Right lobe of liver (tissue), 6 donors: ENCODE results near the gene NAGPA. TPM values are rescaled to one million over a fixed set of nuclear protein-coding genes. Genes with fewer than 3 reads are reported as not detected.

Source experiments
- ATAC-seq, 4 donors: fragments of 200-7000 bp; cut with Tn5 transposase; one replicate each; pipeline ENCODE4 v1.9.1; 2020; ENCODE audit warnings: mild to moderate bottlenecking in 4 of 4, moderate library complexity in 4 of 4
- DNase-seq, 3 donors: peaks; one replicate each; pipeline ENCODE4 v3.0.0-alpha.2; 2020
- H3K27ac ChIP-seq, 3 donors: fragments of 200-600 bp; one replicate each; pipeline ENCODE4 v1.8.0; 2022
- H3K27me3 ChIP-seq, 2 donors: fragments of 200-600 bp; one replicate each; pipeline ENCODE4 v1.8.0; 2022
- H3K36me3 ChIP-seq, 4 donors: fragments of 200-600 bp; sonication (generic) in 1 of 4; one replicate each; pipeline versions ENCODE4 v1.5.1 to v1.8.0; 2017 to 2022; ENCODE audit warnings: control low read depth in 1 of 4
- H3K4me1 ChIP-seq, 4 donors: fragments of 200-600 bp; sonication (generic) in 1 of 4; one replicate each; pipeline versions ENCODE4 v1.5.1 to v1.8.0; 2017 to 2022; ENCODE audit warnings: control low read depth in 1 of 4
- H3K4me3 ChIP-seq, 3 donors: fragments of 200-600 bp; one replicate each; pipeline ENCODE4 v1.8.0; 2022
- H3K9me3 ChIP-seq, 4 donors: fragments of 200-600 bp; sonication (generic) in 1 of 4; one replicate each; pipeline versions ENCODE4 v1.5.1 to v1.8.0; 2017 to 2022; ENCODE audit warnings: control low read depth in 1 of 4
- CTCF ChIP-seq, 4 donors: fragments of 200-600 bp in 3 of 4; fragments of 450-650 bp in 1 of 4; IDR thresholded peaks; one replicate each; pipeline versions ENCODE4 v1.5.1 to v1.8.0; 2016 to 2022; ENCODE audit warnings: antibody characterized with exemption in 4 of 4, mild to moderate bottlenecking in 2 of 4
- POLR2A ChIP-seq: fragments of 450-650 bp; IDR thresholded peaks from one replicate; pipeline ENCODE4 v1.6.1; 2017; ENCODE audit warnings: antibody characterized with exemption, mild to moderate bottlenecking
- WGBS: methylation state at CpG from one replicate; pipeline ENCODE4 v1.1.6; 2018; ENCODE audit warnings: low coverage, low lambda C conversion rate; ENCODE audit not compliant: insufficient coverage; ENCODE audit errors: missing lambda C conversion rate; 5-methylcytosine and 5-hydroxymethylcytosine counted together
- intact Hi-C, 2 donors: fragments of 100-400 bp; cut with DNase I; formaldehyde crosslinking; loops; one replicate each; pipeline versions ENCODE4 v1.11.2 to v1.14.1; 2022
- total RNA-seq, 6 experiments: library from RNA; depleted of rRNA in 2 of 6; stranded (reverse); fragments of >200 nt in 2 of 6; fragmentation: NEBNext Ultra II Directional in 3 of 6; extraction: Animal tissue kit (Norgen Biotek cat#: 25700) in 3 of 6; gene quantifications; one replicate each; pipeline versions ENCODE4 v1.1.0 to v1.2.4, GENCODE V29; 2016 to 2023
- donor health status: DM: no; HTN: yes; CAD: no.
- donor health status: DM: no; HTN: no; CAD: no.
- donor health status: DM: no; HTN: no; CAD: no.
- donor health status: DM: no; HTN: yes; CAD: no.
- donor health status: DM: no; HTN: yes; CAD: no.

Gene NAGPA
- total RNA-seq, 6 experiments from 2014 or later = 6.6 to 22.1 (median 8.4) TPM

- Histone ChIP-seq H3K4me1 (no peaks in the 10 kb centered on the region), H3K27ac (no peak overlapping the region), H3K4me3 (no peak overlapping the region), H3K9me3 (no peaks in the 10 kb centered on the region), H3K36me3 (no peaks in the 10 kb centered on the region), H3K27me3 (no peaks in the 10 kb centered on the region)
- TF ChIP-seq POLR2A = no peak
- no peak for TF ChIP-seq CTCF (IDR thresholded peaks at IDR 0.05)
- DNase-seq (no peak), ATAC-seq (no peak)
- intact Hi-C loops = no loop called here
- WGBS = 73% methylated on average over 4 of the region's 5 CpGs
These were observed 29.4 kb downstream of the NAGPA start for GRCh38 chr16:5004311-5004710.

GRCh38 chr16:5003828-5004227 is 29.9 kb downstream of the NAGPA start:
- Histone ChIP-seq H3K9me3 (no peaks in the 10 kb centered on the region), H3K27ac (no peak overlapping the region), H3K36me3 (no peaks in the 10 kb centered on the region), H3K27me3 (no peaks in the 10 kb centered on the region), H3K4me3 (no peak overlapping the region), H3K4me1 (no peaks in the 10 kb centered on the region)
- WGBS = 80% methylated on average over 3 of the region's 10 CpGs
- DNase-seq (no peak), ATAC-seq (no peak)
- TF ChIP-seq POLR2A = no peak
- no peak for TF ChIP-seq CTCF (IDR thresholded peaks at IDR 0.05)
- intact Hi-C loops = no loop called here

GRCh38 chr16:5003211-5003610 is 30.5 kb downstream of the NAGPA start:
- H3K4me3 ChIP-seq = no peak overlapping the region
- no peaks in the 10 kb centered on the region for H3K9me3 ChIP-seq
- H3K27me3 ChIP-seq = no peaks in the 10 kb centered on the region
- H3K4me1 ChIP-seq = no peaks in the 10 kb centered on the region
- TF ChIP-seq CTCF (IDR thresholded peaks at IDR 0.05) (no peak), POLR2A (no peak)
- no peak overlapping the region for H3K27ac ChIP-seq
- DNase-seq (no peak), ATAC-seq (no peak)
- 80% methylated on average over 1 of the region's 12 CpGs for WGBS
- H3K36me3 ChIP-seq = no peaks in the 10 kb centered on the region
- intact Hi-C loops = no loop called here

- H3K27ac ChIP-seq = no peak overlapping the region
- TF ChIP-seq POLR2A (no peak), CTCF (IDR thresholded peaks at IDR 0.05) (no peak)
- H3K27me3 ChIP-seq = no peaks in the 10 kb centered on the region
- intact Hi-C loops = no loop called here
- H3K9me3 ChIP-seq = no peaks in the 10 kb centered on the region
- DNase-seq (no peak), ATAC-seq (no peak)
- H3K36me3 ChIP-seq = no peaks in the 10 kb centered on the region
- WGBS = 43% methylated on average over 1 of the region's 3 CpGs
- no peaks in the 10 kb centered on the region for H3K4me1 ChIP-seq
- H3K4me3 ChIP-seq = no peak overlapping the region
These were observed 31.0 kb downstream of the NAGPA start for GRCh38 chr16:5002699-5003143.

GRCh38 chr16:5001986-5002385 is 31.7 kb downstream of the NAGPA start:
- no peak for ATAC-seq
- no peak overlapping the region for H3K27ac ChIP-seq
- H3K9me3 ChIP-seq = no peaks in the 10 kb centered on the region

More at GRCh38 chr16:5001986-5002385, 31.7 kb downstream of the NAGPA start:
- H3K4me3 ChIP-seq = no peak overlapping the region
- intact Hi-C loops = no loop called here
- no peak for DNase-seq
- WGBS = 46% methylated on average over 5 of the region's 6 CpGs
- no peaks in the 10 kb centered on the region for H3K27me3 ChIP-seq
- TF ChIP-seq CTCF (IDR thresholded peaks at IDR 0.05) (no peak), POLR2A (no peak)
- H3K4me1 ChIP-seq = no peaks in the 10 kb centered on the region
- no peaks in the 10 kb centered on the region for H3K36me3 ChIP-seq
